Measurements from ENCODE around the gene ARHGEF1.
"Not testable (repeated sequence)": the region's sequence is repeated elsewhere in the genome, so short reads cannot be mapped to it uniquely, and the experiment has no call there.

Gene ARHGEF1

DNA sequence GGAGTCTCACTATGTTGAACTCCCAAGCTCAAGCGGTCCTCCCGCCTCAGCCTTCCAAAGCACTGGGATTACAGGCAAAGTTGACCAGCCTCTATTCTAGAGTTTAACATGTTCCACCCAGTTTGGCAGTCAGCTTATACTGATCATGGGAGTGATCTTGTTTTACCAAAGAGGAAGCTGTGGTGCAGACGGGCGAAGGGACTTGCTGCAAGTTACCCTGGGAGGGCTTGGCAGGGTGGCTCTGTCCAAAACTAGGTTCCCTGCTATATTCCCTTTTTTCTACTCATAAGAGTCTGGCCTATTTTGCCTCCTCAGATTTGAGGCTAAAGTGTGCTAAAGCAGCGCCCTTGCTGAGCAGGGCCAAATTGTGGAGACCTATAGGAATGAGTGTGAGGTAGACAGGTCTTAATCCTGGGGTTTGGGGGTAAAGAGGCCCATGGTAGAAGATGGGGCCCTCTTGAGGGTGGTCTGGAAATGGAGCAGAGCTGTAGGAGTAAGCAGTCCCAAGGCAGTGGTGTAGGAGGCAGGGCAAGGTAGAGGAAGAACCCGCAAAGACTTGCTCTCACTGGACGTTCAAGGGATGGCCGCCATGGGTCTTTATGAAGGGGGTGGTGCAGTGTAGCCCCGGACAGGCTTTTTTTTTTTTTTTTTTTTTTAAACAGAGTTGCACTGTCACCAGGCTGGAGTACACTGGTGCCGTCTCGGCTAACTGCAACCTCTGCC, 19.6 kb upstream of the ARHGEF1 start:
- no peak for DNase-seq (ENCODE audit: low read depth)

DNA sequence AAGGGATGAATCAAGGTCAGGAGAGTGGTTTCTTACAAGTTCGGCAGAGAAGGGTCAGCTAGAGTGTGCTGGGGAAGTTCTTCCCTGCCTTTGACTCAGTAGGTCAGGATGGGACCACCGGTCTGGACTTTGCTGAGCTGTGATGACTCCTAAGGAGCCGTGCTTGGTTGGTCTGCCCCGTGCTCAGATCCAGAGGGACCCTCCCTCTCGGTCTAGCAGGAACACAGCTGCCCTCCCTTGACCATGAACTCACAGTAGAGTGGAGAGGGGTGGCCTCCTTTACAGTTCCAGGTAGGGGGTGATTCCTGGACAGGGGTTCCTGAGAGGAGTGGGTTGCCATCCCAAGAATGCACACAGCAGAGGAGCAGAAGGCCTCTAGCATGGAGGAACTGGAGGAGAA, 18.6 kb upstream of the ARHGEF1 start:
- no peak for DNase-seq (ENCODE audit: low read depth)

- no peak for DNase-seq (ENCODE audit: low read depth)
These were observed 16.7 kb upstream of the ARHGEF1 start for GRCh38 chr19:41866284-41866683.

DNA sequence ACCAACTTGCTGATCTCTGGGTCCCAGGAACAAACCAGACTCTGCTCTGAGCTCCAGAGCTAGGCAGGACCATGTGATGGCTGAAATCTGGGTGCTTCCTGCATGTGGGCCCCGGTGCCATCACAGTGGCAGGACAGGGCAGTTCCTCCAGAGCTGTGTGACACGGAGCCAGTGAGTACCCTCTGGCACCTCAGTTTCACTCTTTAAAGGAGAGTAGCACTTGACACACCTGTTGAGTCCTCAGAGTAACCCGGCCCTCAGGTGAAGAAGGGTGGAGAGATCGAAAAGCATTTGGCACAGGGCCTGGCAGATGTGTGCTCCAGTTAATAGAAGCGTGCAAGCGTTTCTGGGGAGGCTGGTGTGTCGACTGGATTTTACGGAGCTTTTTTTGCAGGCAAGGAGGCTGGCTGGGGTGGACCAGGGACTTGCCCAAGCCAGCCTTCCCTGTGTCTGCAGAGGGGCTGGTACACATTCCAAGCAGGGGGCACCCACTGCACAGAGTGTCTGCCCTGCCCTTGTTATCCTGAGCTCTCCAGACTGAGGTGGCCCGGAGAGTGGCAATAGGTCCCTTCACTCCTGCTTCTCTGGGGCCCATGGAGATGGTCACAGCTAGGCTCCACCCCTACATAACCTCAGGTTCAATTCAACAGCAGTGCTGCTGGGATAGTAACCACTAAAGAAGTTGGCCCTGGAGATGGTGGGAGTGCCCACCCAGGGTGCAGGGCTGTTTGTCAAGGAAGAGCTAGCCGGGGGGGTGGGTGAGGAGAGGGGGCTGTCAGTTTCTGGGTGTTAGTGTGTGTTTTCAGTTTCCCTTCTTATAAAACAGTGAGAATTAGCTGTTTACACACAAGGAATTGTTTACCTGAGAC, 14.6 kb upstream of the ARHGEF1 start:
- DNase-seq (ENCODE audit: low read depth) = no peak

DNA sequence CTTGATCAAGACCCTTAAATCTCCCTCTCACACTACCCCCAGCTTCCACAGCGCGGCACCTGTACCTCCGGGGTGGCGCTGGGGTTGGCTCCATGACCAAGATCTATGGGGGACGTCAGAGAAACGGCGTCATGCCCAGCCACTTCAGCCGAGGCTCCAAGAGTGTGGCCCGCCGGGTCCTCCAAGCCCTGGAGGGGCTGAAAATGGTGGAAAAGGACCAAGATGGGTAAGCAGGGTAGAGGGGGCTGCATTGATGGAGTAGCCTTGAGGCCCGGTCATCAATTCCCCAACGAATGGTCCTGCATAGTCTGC, 14.0 kb upstream of the ARHGEF1 start:
- no peak for DNase-seq (ENCODE audit: low read depth)

DNA sequence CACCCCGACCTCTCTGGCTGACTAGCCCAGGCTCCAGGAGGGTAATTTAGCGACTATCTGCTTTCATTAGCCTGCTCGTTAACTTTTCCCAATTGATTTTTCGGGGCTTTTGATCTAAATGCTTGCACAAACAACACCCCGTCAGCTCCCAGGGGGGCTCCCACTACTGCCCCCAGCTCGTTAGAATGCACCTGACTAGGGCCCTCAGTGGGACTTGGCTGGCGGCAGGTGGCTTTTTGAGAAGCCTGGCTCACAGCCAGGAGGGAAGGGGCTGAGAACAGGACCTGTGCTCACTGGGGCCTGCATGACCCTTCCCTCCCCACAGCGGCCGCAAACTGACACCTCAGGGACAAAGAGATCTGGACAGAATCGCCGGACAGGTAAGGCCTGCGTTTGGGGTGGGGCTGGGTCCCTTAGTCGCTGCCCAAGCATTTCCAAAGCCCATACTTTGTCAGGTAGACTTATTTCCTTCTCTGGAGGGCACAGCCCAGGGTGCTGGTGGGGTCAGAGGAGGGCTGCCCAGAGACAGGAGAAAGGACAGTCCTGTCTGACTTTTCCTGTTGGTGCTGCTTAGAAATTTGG, 13.5 kb upstream of the ARHGEF1 start:
- DNase-seq (ENCODE audit: low read depth) = no peak

GRCh38 chr19:41870401-41870873, 12.5 kb upstream of the ARHGEF1 start:
- no peak for DNase-seq (ENCODE audit: low read depth)

GRCh38 chr19:41871573-41872383, 11.2 kb upstream of the ARHGEF1 start:
- no peak for DNase-seq (ENCODE audit: low read depth)

DNA sequence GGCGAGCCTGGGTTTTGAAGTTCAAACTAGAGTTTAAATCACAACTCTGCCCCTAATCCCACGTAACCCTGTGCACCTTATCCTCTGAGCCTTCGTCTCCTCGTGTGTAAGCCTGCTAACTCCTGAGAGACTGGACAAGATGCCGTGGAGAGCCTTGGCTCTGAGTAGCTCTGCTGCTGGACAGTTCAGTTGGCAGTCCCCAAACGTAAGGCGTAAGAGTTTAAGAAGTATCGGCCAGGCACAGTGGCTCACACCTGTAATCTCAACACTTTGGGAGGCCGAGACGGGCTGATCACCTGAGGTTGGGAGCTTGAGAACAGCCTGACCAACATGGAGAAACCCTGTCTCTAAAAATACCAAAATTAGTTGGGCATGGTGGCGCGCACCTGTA, 10.6 kb upstream of the ARHGEF1 start:
- DNase-seq (ENCODE audit: low read depth) = no peak

- peak; percentile 44 for DNase-seq (ENCODE audit: low read depth)
These were observed 10.0 kb upstream of the ARHGEF1 start for GRCh38 chr19:41872775-41873647.

DNA sequence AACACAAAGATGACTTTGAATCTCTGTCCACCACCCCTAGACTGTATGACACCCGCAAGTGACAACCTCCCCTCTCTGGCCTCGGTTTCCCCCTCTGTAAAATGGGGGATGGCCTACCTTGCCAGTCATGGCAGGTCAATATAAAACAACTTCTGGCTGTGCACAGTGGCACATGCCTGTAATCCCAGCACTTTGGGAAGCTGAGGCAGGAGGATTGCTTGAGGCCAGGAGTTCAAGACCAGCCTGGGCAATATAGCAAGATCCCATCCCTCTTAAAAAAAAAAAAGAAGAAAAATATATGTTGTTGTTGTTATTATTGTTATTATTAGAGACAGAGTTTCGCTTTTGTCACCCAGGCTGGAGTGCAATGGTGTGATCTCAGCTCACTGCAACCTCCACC, 7.0 kb upstream of the ARHGEF1 start:
- not testable (repeated sequence) for DNase-seq (ENCODE audit: low read depth)

DNA sequence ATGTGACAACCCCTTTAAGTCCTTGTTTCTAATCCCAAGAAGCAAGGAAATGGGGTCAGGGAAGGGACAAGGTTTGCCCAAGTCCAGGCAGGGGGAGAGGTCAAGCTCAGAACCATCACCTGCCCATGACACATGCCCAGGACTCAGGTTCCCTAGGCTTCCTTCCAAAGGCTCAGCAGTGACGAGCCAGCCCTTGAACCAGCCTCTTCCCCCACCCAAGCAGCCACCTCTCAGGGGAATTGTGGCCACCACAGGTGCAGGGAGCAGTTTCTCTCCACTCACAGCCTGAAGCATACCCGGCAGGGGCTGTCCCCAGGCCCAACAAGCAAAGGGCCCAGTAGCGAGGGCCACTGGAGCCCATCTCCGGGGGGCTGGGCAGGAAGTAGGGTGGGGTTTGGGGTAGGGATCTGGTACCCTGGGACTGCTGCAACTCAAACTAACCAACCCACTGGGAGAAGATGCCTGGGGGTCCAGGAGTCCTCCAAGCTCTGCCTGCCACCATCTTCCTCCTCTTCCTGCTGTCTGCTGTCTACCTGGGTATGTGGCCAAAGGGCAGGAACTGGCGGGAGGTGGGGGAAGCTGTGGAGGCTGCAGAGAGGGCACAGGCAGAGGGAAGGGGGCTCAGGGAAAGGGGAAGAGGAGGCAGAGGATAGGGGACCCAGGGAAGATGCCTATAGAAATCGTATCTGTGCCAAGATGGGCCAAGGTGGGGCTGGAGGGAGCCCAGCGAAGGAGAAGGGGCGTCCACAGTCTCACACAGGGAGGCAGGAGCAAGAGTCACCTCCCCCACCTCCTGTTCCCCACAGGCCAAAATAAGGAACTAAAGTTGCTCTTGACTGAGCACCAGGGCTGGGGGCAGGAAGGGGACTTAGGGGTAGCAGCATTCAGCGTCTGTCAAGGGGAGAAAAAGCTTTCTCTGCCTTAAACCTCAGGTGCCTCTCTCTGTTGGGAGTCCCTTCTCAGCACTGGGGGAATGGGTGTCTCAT, 5.8 kb upstream of the ARHGEF1 start, which contains the start of gene CD79A:
CD79A (plus strand) TSS at position 433 of the 986 bp plus-strand sequence; CDS start at position 459, 26 bp downstream.
- DNase-seq (ENCODE audit: low read depth) = no peak

DNA sequence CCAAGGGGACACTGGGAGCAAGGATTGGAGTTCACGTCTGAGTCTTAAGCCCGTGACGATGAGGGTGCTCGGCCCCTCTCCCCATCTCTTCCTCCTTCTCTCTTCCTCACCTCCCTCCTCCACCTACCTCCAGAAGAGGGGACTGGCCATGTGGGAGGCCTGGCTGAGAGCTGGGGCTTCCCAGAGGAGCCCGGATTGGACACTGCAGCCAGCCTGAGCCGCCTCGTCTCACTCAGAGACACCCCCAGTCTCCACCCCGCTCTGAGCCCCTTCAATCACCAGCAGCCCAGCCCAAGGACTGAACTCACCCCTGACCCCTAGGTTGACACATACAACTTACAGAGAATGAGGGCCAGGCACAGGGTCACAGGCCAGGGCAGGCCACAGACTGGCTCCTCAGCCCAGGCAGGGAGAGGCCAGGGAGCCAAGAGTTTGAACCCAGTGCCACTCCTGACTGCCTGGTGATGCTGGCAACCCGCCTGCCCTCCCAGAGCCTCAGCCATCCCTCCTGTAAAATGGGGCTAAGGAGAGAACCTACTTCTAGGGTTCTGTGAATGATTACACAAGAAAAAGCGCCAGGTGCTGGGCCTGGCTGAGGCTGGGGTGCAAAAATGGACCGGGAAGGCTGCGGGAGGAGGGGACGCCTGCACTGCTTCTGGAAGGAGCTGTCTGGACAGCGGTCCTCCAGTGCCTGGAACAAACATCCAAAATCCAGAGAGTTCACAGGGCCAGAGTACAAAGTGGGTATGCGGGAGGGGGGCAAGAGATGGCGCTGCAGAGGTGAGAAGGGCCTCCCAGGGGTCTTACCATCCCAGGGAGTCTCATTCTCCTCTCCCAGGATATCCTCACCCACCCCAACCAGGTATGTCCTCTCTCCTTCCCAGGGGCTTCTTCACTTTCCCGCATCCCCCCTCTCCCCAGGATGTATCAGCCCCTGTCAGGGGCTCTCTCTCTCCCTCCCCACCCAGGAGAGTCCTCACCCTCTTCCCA, 4.8 kb upstream of the ARHGEF1 start:
- no peak for DNase-seq (ENCODE audit: low read depth)

DNA sequence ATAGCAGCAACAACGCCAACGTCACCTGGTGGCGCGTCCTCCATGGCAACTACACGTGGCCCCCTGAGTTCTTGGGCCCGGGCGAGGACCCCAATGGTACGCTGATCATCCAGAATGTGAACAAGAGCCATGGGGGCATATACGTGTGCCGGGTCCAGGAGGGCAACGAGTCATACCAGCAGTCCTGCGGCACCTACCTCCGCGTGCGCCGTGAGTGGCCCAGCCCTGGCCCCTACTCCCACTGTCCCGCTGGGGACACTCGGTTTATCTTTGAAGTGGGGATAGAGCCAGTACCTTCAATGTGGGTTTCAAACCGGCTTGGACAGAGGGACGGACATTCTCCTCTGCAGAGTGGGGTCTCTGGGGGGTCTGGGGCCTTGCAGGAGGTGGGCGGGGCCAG, 3.9 kb upstream of the ARHGEF1 start:
- DNase-seq (ENCODE audit: low read depth) = no peak

- DNase-seq (ENCODE audit: low read depth) = no peak
These were observed 3.2 kb upstream of the ARHGEF1 start for GRCh38 chr19:41879670-41880328.

DNA sequence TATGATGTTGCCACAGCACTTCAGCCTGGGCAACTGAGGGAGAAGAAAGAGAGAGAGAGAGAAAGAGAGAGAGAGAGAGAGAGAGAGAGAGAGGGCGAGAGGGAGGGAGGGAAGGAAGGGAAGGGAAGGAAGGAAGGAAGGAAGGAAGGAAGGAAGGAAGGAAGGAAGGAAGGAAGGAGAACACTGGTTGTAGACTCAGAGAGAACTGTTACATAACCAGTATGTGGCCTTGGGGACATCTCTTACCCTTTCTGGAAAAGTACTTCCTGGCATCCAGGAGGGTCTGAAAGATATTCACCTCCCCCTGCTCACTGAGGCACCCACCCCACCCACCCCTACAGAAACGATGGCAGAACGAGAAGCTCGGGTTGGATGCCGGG, 2.7 kb upstream of the ARHGEF1 start:
- DNase-seq (ENCODE audit: low read depth) = no peak

DNA sequence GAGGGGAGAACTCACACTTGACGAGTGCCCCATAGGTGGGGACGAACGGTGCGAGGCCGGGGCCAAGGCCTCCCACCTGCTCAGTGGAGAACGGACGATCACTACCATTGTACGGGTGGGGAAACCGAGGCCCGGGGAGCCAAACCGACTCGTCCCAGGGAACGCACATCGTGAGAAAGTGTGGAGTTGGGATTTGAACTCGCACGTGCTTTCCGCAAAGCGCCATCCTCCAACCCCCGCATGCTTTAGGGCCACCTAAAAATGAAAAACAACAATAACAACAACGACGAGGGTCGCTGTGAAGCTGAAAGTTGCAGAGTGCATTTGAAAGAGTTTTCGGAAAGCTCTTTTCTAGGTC, 458 bp downstream of the ARHGEF1 start:
- no peak for DNase-seq (ENCODE audit: low read depth)
